Peyer's patch (tissue), 4 donors: ENCODE results near the gene LDLRAD3.

ENCODE experiments used
- POLR2A ChIP-seq, 2 donors: fragments of 450-650 bp; IDR thresholded peaks; one replicate each; pipeline ENCODE4 v1.5.1; 2017; ENCODE audit warnings: antibody characterized with exemption in 2 of 2, mild to moderate bottlenecking in 2 of 2, moderate library complexity in 2 of 2
- TF ChIP-seq, protein P1 (sequence below), 6 experiments: fragments of 450-650 bp in 4 of 6; fragments of 200-600 bp in 2 of 6; sonication (generic) in 1 of 6; IDR thresholded peaks; one replicate each; pipeline ENCODE4 v1.5.1; 2017 to 2019; ENCODE audit warnings: antibody characterized with exemption in 6 of 6, mild to moderate bottlenecking in 3 of 6, moderate library complexity in 1 of 6

DNA sequence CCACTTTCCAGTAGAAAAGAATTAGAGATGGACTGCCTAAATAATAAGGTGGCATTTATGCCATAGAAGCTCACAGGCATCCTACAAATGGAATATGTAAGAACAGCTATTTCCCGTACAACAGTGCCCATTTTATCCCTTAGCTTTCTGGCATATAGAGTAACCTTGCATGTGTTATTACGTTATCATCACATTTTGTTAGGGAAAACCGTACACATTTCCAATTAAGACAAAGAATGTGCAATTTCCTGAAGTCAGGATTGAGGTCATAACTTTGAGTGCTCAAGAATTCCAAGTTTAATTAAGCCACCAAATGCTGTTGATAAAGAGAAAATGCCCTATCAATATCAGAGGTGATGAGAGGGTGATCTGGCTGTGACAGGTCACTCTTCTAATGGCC is 58.9 kb downstream of the LDLRAD3 start:
- TF ChIP-seq, protein P1, sequence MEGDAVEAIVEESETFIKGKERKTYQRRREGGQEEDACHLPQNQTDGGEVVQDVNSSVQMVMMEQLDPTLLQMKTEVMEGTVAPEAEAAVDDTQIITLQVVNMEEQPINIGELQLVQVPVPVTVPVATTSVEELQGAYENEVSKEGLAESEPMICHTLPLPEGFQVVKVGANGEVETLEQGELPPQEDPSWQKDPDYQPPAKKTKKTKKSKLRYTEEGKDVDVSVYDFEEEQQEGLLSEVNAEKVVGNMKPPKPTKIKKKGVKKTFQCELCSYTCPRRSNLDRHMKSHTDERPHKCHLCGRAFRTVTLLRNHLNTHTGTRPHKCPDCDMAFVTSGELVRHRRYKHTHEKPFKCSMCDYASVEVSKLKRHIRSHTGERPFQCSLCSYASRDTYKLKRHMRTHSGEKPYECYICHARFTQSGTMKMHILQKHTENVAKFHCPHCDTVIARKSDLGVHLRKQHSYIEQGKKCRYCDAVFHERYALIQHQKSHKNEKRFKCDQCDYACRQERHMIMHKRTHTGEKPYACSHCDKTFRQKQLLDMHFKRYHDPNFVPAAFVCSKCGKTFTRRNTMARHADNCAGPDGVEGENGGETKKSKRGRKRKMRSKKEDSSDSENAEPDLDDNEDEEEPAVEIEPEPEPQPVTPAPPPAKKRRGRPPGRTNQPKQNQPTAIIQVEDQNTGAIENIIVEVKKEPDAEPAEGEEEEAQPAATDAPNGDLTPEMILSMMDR (IDR thresholded peaks at IDR 0.05) = no peak
- TF ChIP-seq POLR2A (IDR thresholded peaks at IDR 0.05) = no peak
